IMR-90 (cell line): Measurements from ENCODE around the gene DDX10. TPM values are rescaled to one million over a fixed set of nuclear protein-coding genes. Genes with fewer than 3 reads are reported as not detected.

Source experiments
- ATAC-seq: fragments of 200-7000 bp; cut with Tn5 transposase; 2 replicates; pipeline ENCODE4 v1.9.1; 2020; ENCODE audit warnings: low read depth, mild to moderate bottlenecking, moderate library complexity
- BruUV-seq: library from RNA; stranded (reverse); fragments of 400-500 nt; replicated peaks from 2 replicates; lab custom pipeline; 2021; lab: Mats Ljungman, UMichigan
- CTCF ChIA-PET: fragments of 300-600 bp; formaldehyde crosslinking; extraction: SDS; loops from one replicate; lab custom pipeline; 2021; ENCODE audit warnings: antibody characterized with exemption; lab: Yijun Ruan, JAX
- POLR2A ChIA-PET: fragments of 300-600 bp; sonication (Branson Sonifier 250); formaldehyde crosslinking; loops from one replicate; lab custom pipeline; 2022; ENCODE audit warnings: antibody characterized with exemption; ENCODE audit not compliant: unreplicated experiment; lab: Charles Lee
- DNase-seq: peaks from one replicate; pipeline ENCODE4 v3.0.0; 2013
- H2AFZ ChIP-seq: replicated peaks from 2 replicates; pipeline ENCODE3; 2013; ENCODE audit warnings: low read length, mild to moderate bottlenecking; ENCODE audit not compliant: poor library complexity
- H2AK5ac ChIP-seq: 2 replicates; pipeline ENCODE4 v1.6.1; 2013; ENCODE audit warnings: low read depth, low read length, inconsistent platforms
- H2AK9ac ChIP-seq: replicated peaks from 2 replicates; pipeline ENCODE3; 2013; ENCODE audit warnings: mild to moderate bottlenecking, low read depth, low read length, moderate library complexity; ENCODE audit not compliant: poor library complexity
- H2BK120ac ChIP-seq: 2 replicates; pipeline ENCODE4 v1.6.1; 2013; ENCODE audit warnings: low read depth, low read length, inconsistent platforms
- H2BK15ac ChIP-seq: 3 replicates; pipeline ENCODE4 v1.6.1; 2013; ENCODE audit warnings: low read depth, low read length, inconsistent platforms
- H2BK20ac ChIP-seq: 2 replicates; pipeline ENCODE4 v1.6.1; 2013; ENCODE audit warnings: low read depth, mild to moderate bottlenecking, inconsistent platforms, low read length, moderate library complexity
- H2BK5ac ChIP-seq: 2 replicates; pipeline ENCODE4 v1.6.1; 2013; ENCODE audit warnings: mild to moderate bottlenecking, low read depth, low read length, inconsistent platforms; ENCODE audit not compliant: poor library complexity, severe bottlenecking
- H3K14ac ChIP-seq: replicated peaks from 2 replicates; pipeline ENCODE4 v1.6.1; 2013; ENCODE audit warnings: low read depth, low read length, inconsistent platforms
- H3K18ac ChIP-seq: 2 replicates; pipeline ENCODE4 v1.6.1; 2013; ENCODE audit warnings: low read depth, low read length, control low read depth
- H3K23ac ChIP-seq: 2 replicates; pipeline ENCODE4 v1.6.1; 2013; ENCODE audit warnings: low read depth, low read length, inconsistent platforms
- H3K27ac ChIP-seq: 2 replicates; pipeline ENCODE4 v1.5.1; 2013; ENCODE audit warnings: mild to moderate bottlenecking, control low read depth, low read length; ENCODE audit not compliant: insufficient read depth
- H3K27me3 ChIP-seq: 2 replicates; pipeline ENCODE4 v1.6.1; 2013; ENCODE audit warnings: low read length; ENCODE audit not compliant: control insufficient read depth, insufficient read depth
- H3K36me3 ChIP-seq: 2 replicates; pipeline ENCODE4 v1.6.1; 2013; ENCODE audit warnings: low read length, mixed read lengths; ENCODE audit not compliant: control insufficient read depth, insufficient read depth
- H3K4ac ChIP-seq: 2 replicates; pipeline ENCODE4 v1.6.1; 2013; ENCODE audit warnings: low read depth, low read length, inconsistent platforms
- H3K4me1 ChIP-seq: 2 replicates; pipeline ENCODE4 v1.6.1; 2013; ENCODE audit warnings: low read length, mixed read lengths; ENCODE audit not compliant: control insufficient read depth, insufficient read depth
- H3K4me2 ChIP-seq: 2 replicates; pipeline ENCODE4 v1.6.1; 2013; ENCODE audit warnings: low read depth, mild to moderate bottlenecking, control low read depth, low read length, moderate library complexity
- H3K4me3 ChIP-seq: 2 replicates; pipeline ENCODE4 v1.5.1; 2013; ENCODE audit warnings: low read depth, mild to moderate bottlenecking, control low read depth, low read length, moderate library complexity; ENCODE audit not compliant: insufficient read depth
- H3K56ac ChIP-seq: 2 replicates; pipeline ENCODE4 v1.6.1; 2013; ENCODE audit warnings: low read length, inconsistent platforms; ENCODE audit not compliant: insufficient read depth; ENCODE audit errors: extremely low read depth
- H3K79me1 ChIP-seq, 2 experiments: 2 replicates each; pipeline ENCODE4 v1.6.1; 2013; ENCODE audit warnings: low read length in 2 of 2, inconsistent platforms in 1 of 2, low read depth in 1 of 2
- H3K9ac ChIP-seq: 2 replicates; pipeline ENCODE4 v1.6.1; 2013; ENCODE audit warnings: low read depth, low read length, control low read depth
- H3K9me1 ChIP-seq: 2 replicates; pipeline ENCODE4 v1.6.1; 2013; ENCODE audit warnings: low read length, inconsistent platforms; ENCODE audit not compliant: insufficient read depth
- H3K9me3 ChIP-seq: 2 replicates; pipeline ENCODE4 v1.6.1; 2013; ENCODE audit warnings: low read length; ENCODE audit not compliant: control insufficient read depth, insufficient read depth
- H4K20me1 ChIP-seq: 2 replicates; pipeline ENCODE4 v1.6.1; 2013; ENCODE audit warnings: low read length, inconsistent platforms; ENCODE audit not compliant: insufficient read depth
- H4K5ac ChIP-seq: 2 replicates; pipeline ENCODE4 v1.6.1; 2013; ENCODE audit warnings: mild to moderate bottlenecking, low read depth, low read length, control low read depth
- H4K8ac ChIP-seq, 2 experiments: 2 replicates each; pipeline ENCODE4 v1.6.1; 2013; ENCODE audit warnings: low read depth in 2 of 2, low read length in 2 of 2, control low read depth in 1 of 2, inconsistent platforms in 1 of 2
- H4K91ac ChIP-seq: 2 replicates; pipeline ENCODE4 v1.6.1; 2013; ENCODE audit warnings: low read depth, low read length, inconsistent platforms; ENCODE audit not compliant: insufficient read depth
- CEBPB ChIP-seq: IDR thresholded peaks from 2 replicates; pipeline ENCODE4 v1.6.1; 2012; ENCODE audit warnings: low read depth, low read length, improper control_type of control experiment
- WGBS, 2 experiments: methylation state at CpG; one replicate each; pipeline versions ENCODE4 v1.1.5 to v1.1.7; 2013; ENCODE audit warnings: missing lambda C conversion rate in 2 of 2; ENCODE audit not compliant: insufficient read length in 1 of 2; ENCODE audit errors: extremely low coverage in 2 of 2; 5-methylcytosine and 5-hydroxymethylcytosine counted together
- dilution Hi-C: fragments of 300-500 bp; cut with HindIII; formaldehyde crosslinking; loops from one replicate; pipeline ENCODE4 v1.14.3; 2018; ENCODE audit warnings: low sequenced_read_pairs; ENCODE audit not compliant: unreplicated experiment
- in situ Hi-C: fragments of 300-500 bp; cut with MboI; formaldehyde crosslinking; loops from 3 replicates; pipeline ENCODE4 v1.14.3; 2019; ENCODE audit warnings: low sequenced_read_pairs, inconsistent platforms, mixed read lengths
- intact Hi-C: fragments of 100-400 bp; cut with micrococcal nuclease; formaldehyde crosslinking; loops from 2 replicates; pipeline ENCODE4 v1.10.0; 2022
- polyA plus RNA-seq, 3 experiments: library from polyadenylated mRNA; depleted of rRNA; stranded (reverse); fragments of >200 nt; gene quantifications; 2 replicates each; pipeline ENCODE4 v1.2.3, GENCODE V29; 2012; ENCODE audit warnings: low replicate concordance in 1 of 3
- total RNA-seq: library from RNA; depleted of rRNA; stranded (reverse); fragments of >200 nt; gene quantifications from 2 replicates; pipeline ENCODE4 v1.2.3, GENCODE V29; 2012
- TF ChIP-seq, protein P1 (sequence below): fragments of 150-350 bp; IDR thresholded peaks from 2 replicates; pipeline ENCODE4 v1.6.1; 2017; ENCODE audit warnings: mild to moderate bottlenecking, antibody characterized with exemption, low read length, low read depth

Gene DDX10
- total and polyA plus RNA-seq, 2 of the 4 experiments (the other 2 are of a cell fraction), result 20.0 to 31.9 TPM

DNA sequence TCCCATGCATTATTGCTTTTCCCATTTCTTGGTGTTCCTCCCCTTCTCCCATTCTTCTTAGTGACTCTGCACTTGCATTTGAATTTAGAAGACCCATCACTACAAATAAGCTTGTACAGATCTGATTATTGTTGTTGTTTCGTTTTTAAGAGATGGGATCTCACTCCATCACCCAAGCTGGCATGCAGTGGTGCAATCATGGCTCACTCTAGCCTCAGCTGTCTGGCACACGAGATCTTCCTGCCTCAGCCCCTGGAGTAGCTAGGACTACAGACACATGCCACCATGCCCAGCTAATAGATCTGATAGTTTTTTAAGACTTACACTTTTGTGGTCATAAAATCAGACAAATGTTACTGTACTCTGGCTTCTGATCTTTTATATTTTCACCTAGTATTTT lies 252.1 kb downstream of the DDX10 start:
- Histone ChIP-seq H2AFZ (no peak overlapping the region), H3K4ac (peak overlapping the region; percentile 78), H2AK5ac (peak overlapping the region; percentile 90), H4K8ac (no peak overlapping the region), H3K27me3 (no peaks in the 10 kb centered on the region), H3K79me1 (peaks cover 0 to 13% of the 10 kb centered on the region in 2 experiments; a peak in 2 of 4 replicates), H3K4me2 (peak overlapping the region; percentile 2; the same call in 1 of the 2 replicates), H2BK15ac (0 out of 3 replicates have a peak overlapping the region, but pooled peaks have one; percentile 33), H3K36me3 (no peaks in the 10 kb centered on the region), H3K4me1 (peaks cover 17% of the 10 kb centered on the region), H3K9ac (no peak overlapping the region), H3K4me3 (no peak overlapping the region), H4K5ac (no peak overlapping the region; the same call in 1 of the 2 replicates), H3K14ac (0 out of 2 replicates have a peak overlapping the region, but pooled peaks have one; percentile 33), H4K20me1 (no peaks in the 10 kb centered on the region), H3K9me1 (peaks cover 5% of the 10 kb centered on the region; the same call in 1 of the 2 replicates), H2BK120ac (peak overlapping the region; percentile 48), H2BK20ac (peak overlapping the region; percentile 86; the same call in 1 of the 2 replicates), H3K9me3 (no peaks in the 10 kb centered on the region), H4K91ac (peak overlapping the region; percentile 59), H3K27ac (no peak overlapping the region; the same call in 1 of the 2 replicates), H3K56ac (no peak overlapping the region), H2BK5ac (peak overlapping the region; percentile 69), H3K23ac (no peak overlapping the region; the same call in 1 of the 2 replicates), H3K18ac (peak overlapping the region; percentile 80; the same call in 1 of the 2 replicates), H2AK9ac (no peak overlapping the region)
- WGBS, 2 experiments, result no CpG with 5 or more reads among the region's 2 CpGs
- intact Hi-C loops (no loop called here), dilution Hi-C loops (no loop called here), in situ Hi-C loops (no loop called here)
- no peak for ATAC-seq
- no TSS peak for BruUV-seq
- CTCF ChIA-PET, result no interaction called here
- POLR2A ChIA-PET, result no interaction called here
- no peak for DNase-seq
- peak; percentile 43; the same call in 1 of the 2 replicates for TF ChIP-seq CEBPB
- TF ChIP-seq, protein P1, sequence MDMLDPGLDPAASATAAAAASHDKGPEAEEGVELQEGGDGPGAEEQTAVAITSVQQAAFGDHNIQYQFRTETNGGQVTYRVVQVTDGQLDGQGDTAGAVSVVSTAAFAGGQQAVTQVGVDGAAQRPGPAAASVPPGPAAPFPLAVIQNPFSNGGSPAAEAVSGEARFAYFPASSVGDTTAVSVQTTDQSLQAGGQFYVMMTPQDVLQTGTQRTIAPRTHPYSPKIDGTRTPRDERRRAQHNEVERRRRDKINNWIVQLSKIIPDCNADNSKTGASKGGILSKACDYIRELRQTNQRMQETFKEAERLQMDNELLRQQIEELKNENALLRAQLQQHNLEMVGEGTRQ, result no peak
